IMR-90 (cell line): ENCODE results near the gene ITCH. TPM values are rescaled to one million over a fixed set of nuclear protein-coding genes. Genes with fewer than 3 reads are reported as not detected.

ENCODE experiments used
- ATAC-seq: fragments of 200-7000 bp; cut with Tn5 transposase; 2 replicates; pipeline ENCODE4 v1.9.1; 2020; ENCODE audit warnings: low read depth, mild to moderate bottlenecking, moderate library complexity
- BruUV-seq: library from RNA; stranded (reverse); fragments of 400-500 nt; replicated peaks from 2 replicates; lab custom pipeline; 2021; lab: Mats Ljungman, UMichigan
- CTCF ChIA-PET: fragments of 300-600 bp; formaldehyde crosslinking; extraction: SDS; loops from one replicate; lab custom pipeline; 2021; ENCODE audit warnings: antibody characterized with exemption; lab: Yijun Ruan, JAX
- POLR2A ChIA-PET: fragments of 300-600 bp; sonication (Branson Sonifier 250); formaldehyde crosslinking; loops from one replicate; lab custom pipeline; 2022; ENCODE audit warnings: antibody characterized with exemption; ENCODE audit not compliant: unreplicated experiment; lab: Charles Lee
- DNase-seq: peaks from one replicate; pipeline ENCODE4 v3.0.0; 2013
- H2AFZ ChIP-seq: replicated peaks from 2 replicates; pipeline ENCODE3; 2013; ENCODE audit warnings: low read length, mild to moderate bottlenecking; ENCODE audit not compliant: poor library complexity
- H2AK5ac ChIP-seq: 2 replicates; pipeline ENCODE4 v1.6.1; 2013; ENCODE audit warnings: low read depth, low read length, inconsistent platforms
- H2AK9ac ChIP-seq: replicated peaks from 2 replicates; pipeline ENCODE3; 2013; ENCODE audit warnings: mild to moderate bottlenecking, low read depth, low read length, moderate library complexity; ENCODE audit not compliant: poor library complexity
- H2BK120ac ChIP-seq: 2 replicates; pipeline ENCODE4 v1.6.1; 2013; ENCODE audit warnings: low read depth, low read length, inconsistent platforms
- H2BK15ac ChIP-seq: 3 replicates; pipeline ENCODE4 v1.6.1; 2013; ENCODE audit warnings: low read depth, low read length, inconsistent platforms
- H2BK20ac ChIP-seq: 2 replicates; pipeline ENCODE4 v1.6.1; 2013; ENCODE audit warnings: low read depth, mild to moderate bottlenecking, inconsistent platforms, low read length, moderate library complexity
- H2BK5ac ChIP-seq: 2 replicates; pipeline ENCODE4 v1.6.1; 2013; ENCODE audit warnings: mild to moderate bottlenecking, low read depth, low read length, inconsistent platforms; ENCODE audit not compliant: poor library complexity, severe bottlenecking
- H3K14ac ChIP-seq: replicated peaks from 2 replicates; pipeline ENCODE4 v1.6.1; 2013; ENCODE audit warnings: low read depth, low read length, inconsistent platforms
- H3K18ac ChIP-seq: 2 replicates; pipeline ENCODE4 v1.6.1; 2013; ENCODE audit warnings: low read depth, low read length, control low read depth
- H3K23ac ChIP-seq: 2 replicates; pipeline ENCODE4 v1.6.1; 2013; ENCODE audit warnings: low read depth, low read length, inconsistent platforms
- H3K27ac ChIP-seq: 2 replicates; pipeline ENCODE4 v1.5.1; 2013; ENCODE audit warnings: mild to moderate bottlenecking, control low read depth, low read length; ENCODE audit not compliant: insufficient read depth
- H3K27me3 ChIP-seq: 2 replicates; pipeline ENCODE4 v1.6.1; 2013; ENCODE audit warnings: low read length; ENCODE audit not compliant: control insufficient read depth, insufficient read depth
- H3K36me3 ChIP-seq: 2 replicates; pipeline ENCODE4 v1.6.1; 2013; ENCODE audit warnings: low read length, mixed read lengths; ENCODE audit not compliant: control insufficient read depth, insufficient read depth
- H3K4ac ChIP-seq: 2 replicates; pipeline ENCODE4 v1.6.1; 2013; ENCODE audit warnings: low read depth, low read length, inconsistent platforms
- H3K4me1 ChIP-seq: 2 replicates; pipeline ENCODE4 v1.6.1; 2013; ENCODE audit warnings: low read length, mixed read lengths; ENCODE audit not compliant: control insufficient read depth, insufficient read depth
- H3K4me2 ChIP-seq: 2 replicates; pipeline ENCODE4 v1.6.1; 2013; ENCODE audit warnings: low read depth, mild to moderate bottlenecking, control low read depth, low read length, moderate library complexity
- H3K4me3 ChIP-seq: 2 replicates; pipeline ENCODE4 v1.5.1; 2013; ENCODE audit warnings: low read depth, mild to moderate bottlenecking, control low read depth, low read length, moderate library complexity; ENCODE audit not compliant: insufficient read depth
- H3K56ac ChIP-seq: 2 replicates; pipeline ENCODE4 v1.6.1; 2013; ENCODE audit warnings: low read length, inconsistent platforms; ENCODE audit not compliant: insufficient read depth; ENCODE audit errors: extremely low read depth
- H3K79me1 ChIP-seq, 2 experiments: 2 replicates each; pipeline ENCODE4 v1.6.1; 2013; ENCODE audit warnings: low read length in 2 of 2, inconsistent platforms in 1 of 2, low read depth in 1 of 2
- H3K9ac ChIP-seq: 2 replicates; pipeline ENCODE4 v1.6.1; 2013; ENCODE audit warnings: low read depth, low read length, control low read depth
- H3K9me1 ChIP-seq: 2 replicates; pipeline ENCODE4 v1.6.1; 2013; ENCODE audit warnings: low read length, inconsistent platforms; ENCODE audit not compliant: insufficient read depth
- H3K9me3 ChIP-seq: 2 replicates; pipeline ENCODE4 v1.6.1; 2013; ENCODE audit warnings: low read length; ENCODE audit not compliant: control insufficient read depth, insufficient read depth
- H4K20me1 ChIP-seq: 2 replicates; pipeline ENCODE4 v1.6.1; 2013; ENCODE audit warnings: low read length, inconsistent platforms; ENCODE audit not compliant: insufficient read depth
- H4K5ac ChIP-seq: 2 replicates; pipeline ENCODE4 v1.6.1; 2013; ENCODE audit warnings: mild to moderate bottlenecking, low read depth, low read length, control low read depth
- H4K8ac ChIP-seq, 2 experiments: 2 replicates each; pipeline ENCODE4 v1.6.1; 2013; ENCODE audit warnings: low read depth in 2 of 2, low read length in 2 of 2, control low read depth in 1 of 2, inconsistent platforms in 1 of 2
- H4K91ac ChIP-seq: 2 replicates; pipeline ENCODE4 v1.6.1; 2013; ENCODE audit warnings: low read depth, low read length, inconsistent platforms; ENCODE audit not compliant: insufficient read depth
- CEBPB ChIP-seq: IDR thresholded peaks from 2 replicates; pipeline ENCODE4 v1.6.1; 2012; ENCODE audit warnings: low read depth, low read length, improper control_type of control experiment
- CHD1 ChIP-seq: IDR thresholded peaks from 2 replicates; pipeline ENCODE4 v1.6.1; 2012; ENCODE audit warnings: low read depth, low read length, improper control_type of control experiment
- CTCF ChIP-seq: conservative IDR thresholded peaks from 2 replicates; pipeline ENCODE4 v1.5.1; 2012; ENCODE audit warnings: mild to moderate bottlenecking, low read depth, low read length, improper control_type of control experiment
- MAZ ChIP-seq: IDR thresholded peaks from 2 replicates; pipeline ENCODE4 v1.6.1; 2012; ENCODE audit warnings: low read depth, mild to moderate bottlenecking, low read length, improper control_type of control experiment, moderate library complexity, borderline replicate concordance
- RAD21 ChIP-seq: IDR thresholded peaks from 2 replicates; pipeline ENCODE4 v1.6.1; 2012; ENCODE audit warnings: low read length, improper control_type of control experiment
- SMC3 ChIP-seq: fragments of 150-350 bp; IDR thresholded peaks from 2 replicates; pipeline ENCODE4 v1.6.1; 2016; ENCODE audit warnings: low read depth, mild to moderate bottlenecking, antibody characterized with exemption, low read length, moderate library complexity
- WGBS, 2 experiments: methylation state at CpG; one replicate each; pipeline versions ENCODE4 v1.1.5 to v1.1.7; 2013; ENCODE audit warnings: missing lambda C conversion rate in 2 of 2; ENCODE audit not compliant: insufficient read length in 1 of 2; ENCODE audit errors: extremely low coverage in 2 of 2; 5-methylcytosine and 5-hydroxymethylcytosine counted together
- dilution Hi-C: fragments of 300-500 bp; cut with HindIII; formaldehyde crosslinking; loops from one replicate; pipeline ENCODE4 v1.14.3; 2018; ENCODE audit warnings: low sequenced_read_pairs; ENCODE audit not compliant: unreplicated experiment
- in situ Hi-C: fragments of 300-500 bp; cut with MboI; formaldehyde crosslinking; loops from 3 replicates; pipeline ENCODE4 v1.14.3; 2019; ENCODE audit warnings: low sequenced_read_pairs, inconsistent platforms, mixed read lengths
- intact Hi-C: fragments of 100-400 bp; cut with micrococcal nuclease; formaldehyde crosslinking; loops from 2 replicates; pipeline ENCODE4 v1.10.0; 2022
- polyA plus RNA-seq, 3 experiments: library from polyadenylated mRNA; depleted of rRNA; stranded (reverse); fragments of >200 nt; gene quantifications; 2 replicates each; pipeline ENCODE4 v1.2.3, GENCODE V29; 2012; ENCODE audit warnings: low replicate concordance in 1 of 3
- total RNA-seq: library from RNA; depleted of rRNA; stranded (reverse); fragments of >200 nt; gene quantifications from 2 replicates; pipeline ENCODE4 v1.2.3, GENCODE V29; 2012

ITCH gene
- total and polyA plus RNA-seq, 2 of the 4 experiments (the other 2 are of a cell fraction): 12.7 to 94.6 TPM

DNA sequence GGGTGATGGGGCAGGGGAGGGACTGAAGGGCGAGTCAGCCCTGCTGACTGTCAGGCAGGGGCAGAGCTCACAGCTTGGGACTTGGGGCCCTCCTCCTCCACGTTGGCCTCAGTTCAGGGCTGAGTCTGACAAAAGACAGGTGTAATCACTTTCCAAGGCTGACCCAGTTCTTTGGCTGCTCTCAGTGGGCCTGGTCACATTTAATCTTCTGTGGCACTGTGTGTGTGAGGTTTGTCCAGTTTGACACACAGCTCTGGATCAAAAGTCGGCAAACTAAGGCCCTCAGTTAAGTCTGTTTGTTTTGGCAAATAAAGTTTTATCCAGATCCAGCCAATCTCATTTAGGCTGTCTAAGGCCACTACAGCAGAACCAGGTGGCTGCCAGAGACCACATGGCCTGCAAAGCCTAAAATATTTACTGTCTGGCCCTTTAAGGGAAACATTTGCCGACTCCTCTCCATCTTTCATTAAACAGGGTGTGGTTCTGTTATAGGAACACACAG is 190.3 kb downstream of the ITCH start:
- no peak overlapping the region for H4K5ac ChIP-seq
- intact Hi-C loops (no loop called here), dilution Hi-C loops (no loop called here), in situ Hi-C loops (no loop called here)
- no peak overlapping the region for H2BK20ac ChIP-seq
- 0 out of 2 replicates have a peak overlapping the region, but pooled peaks have one; percentile 15 for H2AK5ac ChIP-seq
- ChIA-PET CTCF (no interaction called here), POLR2A (no interaction called here)
- H3K9ac ChIP-seq: no peak overlapping the region
- H4K8ac ChIP-seq: no peak overlapping the region
- no peak overlapping the region for H3K14ac ChIP-seq
- H3K27me3 ChIP-seq: no peaks in the 10 kb centered on the region
- no peaks in the 10 kb centered on the region for H3K36me3 ChIP-seq
- no peak overlapping the region for H3K18ac ChIP-seq
- ATAC-seq: no peak
- no peaks in the 10 kb centered on the region for H4K20me1 ChIP-seq
- no CpG with 5 or more reads among the region's 4 CpGs for WGBS, 2 experiments
- no peak overlapping the region for H3K23ac ChIP-seq
- no peak overlapping the region for H2BK120ac ChIP-seq
- 0 out of 2 replicates have a peak, but pooled peaks cover 5% of the 10 kb centered on the region for H3K9me1 ChIP-seq
- no peak overlapping the region for H4K91ac ChIP-seq
- H2AK9ac ChIP-seq: peak overlapping the region; percentile 69
- TF ChIP-seq MAZ (no peak), CEBPB (no peak), SMC3 (no peak), RAD21 (no peak), CHD1 (no peak), CTCF (no peak)
- H2BK5ac ChIP-seq: no peak overlapping the region
- H3K9me3 ChIP-seq: no peaks in the 10 kb centered on the region
- H3K4me2 ChIP-seq: no peak overlapping the region
- no peak overlapping the region for H2BK15ac ChIP-seq
- no peak overlapping the region for H3K56ac ChIP-seq
- H3K4ac ChIP-seq: no peak overlapping the region
- H3K79me1 ChIP-seq: peaks cover 0 to 3% of the 10 kb centered on the region in 2 experiments; a peak in 1 of 4 replicates
- H2AFZ ChIP-seq: peak overlapping the region; percentile 10
- H3K27ac ChIP-seq: no peak overlapping the region
- H3K4me1 ChIP-seq: peaks cover 2% of the 10 kb centered on the region; the same call in 1 of the 2 replicates
- BruUV-seq: no TSS peak
- DNase-seq: no peak
- no peak overlapping the region for H3K4me3 ChIP-seq
